Kasumi-1 (cell line): ENCODE results near the gene ADSS1.
A peak's percentile ranks its signal among the peaks of the same experiment; 100 is the strongest.

Source experiments
- DNase-seq, 2 experiments: peaks; one replicate each; lab custom pipeline; 2025; lab: John Stamatoyannopoulos, UW

The ADSS1 gene

GRCh38 chr14:104782808-104783139 lies 58.7 kb downstream of the ADSS1 start:
- no peak for DNase-seq

DNA sequence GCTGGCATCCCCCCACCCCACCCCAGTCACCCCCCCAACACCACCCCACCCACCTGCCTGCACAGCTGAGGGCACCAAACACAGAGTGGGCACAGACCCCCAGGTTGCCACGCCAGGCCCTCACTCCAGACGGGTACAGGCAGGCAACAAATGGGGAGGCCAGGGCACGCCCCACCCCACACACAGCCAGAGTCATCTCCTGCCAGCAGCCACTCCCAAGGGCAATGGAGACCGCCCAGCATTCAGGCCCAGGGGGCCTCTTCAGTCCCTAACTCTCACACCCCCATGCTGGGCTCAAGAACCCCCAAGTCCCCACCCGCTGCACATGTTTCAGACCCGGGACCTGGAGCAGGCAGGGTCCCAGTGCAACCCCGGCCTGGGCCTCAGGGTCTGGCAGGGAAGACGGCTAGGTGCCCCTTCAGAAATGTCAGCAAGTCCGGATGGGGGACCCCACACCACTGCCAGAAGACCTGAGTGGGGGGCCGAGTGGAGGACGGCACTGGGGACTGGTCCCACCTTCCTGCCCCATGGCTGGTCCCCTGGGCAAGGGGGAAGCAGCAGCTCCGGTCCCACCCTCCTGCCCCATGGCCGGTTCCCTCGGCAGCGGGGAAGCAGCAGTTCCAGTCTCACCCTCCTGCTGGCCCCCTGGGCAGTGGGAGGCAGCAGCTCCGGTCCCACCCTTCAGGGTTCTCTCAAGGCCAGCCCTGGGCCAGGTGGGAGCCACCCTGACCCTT lies 59.6 kb downstream of the ADSS1 start:
- no peak for DNase-seq

DNA sequence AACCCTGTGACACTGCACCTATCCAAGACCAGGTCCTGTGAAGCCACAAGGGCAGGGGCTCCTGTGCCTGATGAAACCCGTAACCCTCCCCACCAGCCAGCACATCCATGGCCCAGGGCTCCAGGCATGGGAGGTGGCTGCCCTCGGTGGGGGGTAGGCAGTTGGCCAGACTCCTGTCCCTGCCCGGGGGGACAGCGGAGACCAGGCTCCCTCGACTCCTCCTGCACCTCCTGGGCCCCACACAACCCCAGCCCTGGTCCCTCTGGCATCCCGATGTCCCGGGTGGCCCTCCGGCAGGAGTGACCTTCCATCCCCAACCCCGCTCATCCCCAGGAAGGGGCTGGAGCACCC lies 60.2 kb downstream of the ADSS1 start:
- DNase-seq, result no peak

DNA sequence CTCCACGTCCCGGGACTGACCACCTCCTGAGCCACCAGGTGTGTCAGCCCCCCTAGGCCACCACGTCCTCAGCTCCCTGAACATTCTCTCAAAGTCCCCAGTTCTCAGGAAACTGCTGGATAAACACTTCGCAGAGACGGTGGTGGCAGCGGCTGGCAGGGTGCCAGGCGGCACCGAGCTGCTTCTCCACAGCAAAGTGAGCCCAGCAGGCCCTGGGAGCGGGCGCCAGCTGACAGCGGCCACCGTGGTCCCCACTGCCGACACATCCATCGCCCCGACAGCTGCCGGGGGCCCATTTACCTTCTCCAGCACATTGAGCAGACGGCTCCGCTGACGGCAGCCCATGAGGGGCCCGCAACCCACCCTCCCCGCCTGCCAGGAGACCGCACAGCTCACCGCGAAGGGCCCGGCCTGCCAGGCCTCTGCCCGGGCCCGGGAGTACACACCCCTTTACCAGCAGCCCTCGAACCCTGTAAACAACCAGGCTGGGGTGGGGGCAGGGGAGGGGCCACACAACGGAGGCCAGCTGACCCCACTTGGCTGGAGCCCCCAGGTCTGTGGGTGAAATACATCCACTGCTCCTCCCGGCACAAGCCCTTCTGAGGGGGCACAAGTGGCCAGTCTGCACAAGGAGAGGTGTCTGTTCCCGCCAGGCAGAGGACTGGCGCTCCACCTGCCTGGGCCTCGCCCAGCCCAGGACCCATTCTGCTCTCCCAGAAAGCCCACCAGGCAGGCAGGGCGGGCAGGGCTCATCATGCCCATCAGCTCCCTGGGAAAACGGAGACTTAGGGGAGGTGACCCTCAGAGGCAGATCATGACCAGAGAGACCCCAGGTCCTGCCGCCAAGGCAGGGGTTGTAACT lies 61.0 kb downstream of the ADSS1 start:
- DNase-seq, result no peak

GRCh38 chr14:104785708-104786080 lies 61.7 kb downstream of the ADSS1 start:
- DNase-seq, result no peak

DNA sequence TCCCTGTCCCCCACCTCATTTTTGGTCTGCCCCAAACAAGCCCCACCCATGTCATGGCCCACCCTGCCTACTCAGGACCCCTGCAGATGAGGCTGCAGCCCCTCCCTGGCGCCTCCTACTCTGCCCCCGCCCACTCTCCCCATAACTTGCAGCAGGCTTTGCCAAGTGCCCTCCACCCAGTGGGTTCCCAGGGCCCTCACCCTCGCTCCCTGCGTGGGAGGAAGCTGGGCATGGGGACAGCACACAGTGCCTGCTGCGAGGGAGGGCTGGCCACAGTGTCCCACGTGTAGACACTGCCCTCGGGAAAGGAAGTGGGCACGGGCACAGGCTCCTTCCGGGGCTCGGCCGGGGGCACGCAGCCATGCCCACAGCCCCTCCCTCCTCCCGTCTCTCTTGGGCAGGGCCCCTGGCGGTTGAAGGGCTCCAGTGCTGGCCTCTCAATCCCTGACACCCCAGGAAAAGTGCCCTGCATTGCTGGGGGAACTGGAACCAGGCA lies 62.1 kb downstream of the ADSS1 start:
- DNase-seq, result no peak

- DNase-seq, result no peak
These were observed 63.0 kb downstream of the ADSS1 start for GRCh38 chr14:104786726-104787675.

DNA sequence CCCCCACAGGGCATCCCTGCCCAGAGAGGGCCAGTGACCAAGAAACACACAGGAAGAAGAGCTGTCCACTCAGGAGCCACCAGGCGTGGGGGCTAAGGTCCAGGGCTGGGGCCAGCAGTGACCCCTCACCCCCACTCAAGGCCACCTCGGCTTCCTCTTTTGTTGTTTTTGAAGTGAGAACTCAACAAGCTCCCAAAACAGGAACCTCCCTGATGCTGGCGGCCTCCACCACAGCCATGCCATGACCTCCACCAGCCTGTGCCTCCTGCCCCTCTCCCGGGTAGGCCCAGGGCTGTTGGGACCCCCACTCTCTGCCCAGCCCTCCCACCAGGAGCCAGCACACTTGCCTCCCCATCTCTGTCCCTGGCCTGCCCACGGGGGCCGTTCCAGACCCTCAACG lies 63.7 kb downstream of the ADSS1 start:
- peak; percentile 11 to 44 for DNase-seq

- DNase-seq, result no peak
These were observed 64.3 kb downstream of the ADSS1 start for GRCh38 chr14:104788161-104788818.

DNA sequence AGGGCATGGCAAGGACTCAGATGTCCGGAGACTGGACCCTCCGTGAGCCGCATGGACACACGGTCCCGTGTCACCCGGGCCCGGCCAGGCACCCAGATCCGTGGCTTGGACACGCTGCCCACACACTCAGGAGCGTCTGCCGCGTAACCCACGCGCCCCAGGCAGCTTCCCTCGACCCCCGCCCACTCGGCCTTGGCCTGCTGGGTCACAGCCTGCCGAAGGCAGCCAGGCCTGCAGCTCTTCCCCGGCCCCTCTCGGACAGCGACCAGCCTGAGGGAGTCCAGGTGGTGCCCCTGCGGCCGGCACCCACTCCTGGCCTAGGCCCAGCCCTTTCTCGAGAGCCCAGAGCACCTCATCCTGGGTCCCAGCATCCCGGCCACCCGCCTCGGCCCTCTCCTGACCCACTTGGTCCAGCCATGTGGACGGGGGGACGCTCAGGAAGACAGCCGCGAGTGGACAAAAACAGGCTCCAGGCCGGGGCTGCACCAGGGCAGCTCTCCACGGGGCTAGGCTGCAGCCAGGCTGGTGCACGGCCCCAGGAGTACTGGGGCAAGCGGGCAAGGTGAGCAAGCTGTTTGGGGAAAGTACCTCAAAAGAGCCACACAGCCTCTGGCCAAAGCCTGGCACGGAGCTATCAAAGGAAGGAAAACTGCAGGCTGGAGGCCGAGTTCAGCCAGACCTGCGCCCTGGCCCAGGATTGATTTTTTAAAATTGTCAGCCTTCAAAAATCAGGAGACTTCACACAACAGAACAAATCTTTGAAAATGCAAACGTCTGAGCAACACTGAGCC lies 65.0 kb downstream of the ADSS1 start:
- no peak for DNase-seq

DNA sequence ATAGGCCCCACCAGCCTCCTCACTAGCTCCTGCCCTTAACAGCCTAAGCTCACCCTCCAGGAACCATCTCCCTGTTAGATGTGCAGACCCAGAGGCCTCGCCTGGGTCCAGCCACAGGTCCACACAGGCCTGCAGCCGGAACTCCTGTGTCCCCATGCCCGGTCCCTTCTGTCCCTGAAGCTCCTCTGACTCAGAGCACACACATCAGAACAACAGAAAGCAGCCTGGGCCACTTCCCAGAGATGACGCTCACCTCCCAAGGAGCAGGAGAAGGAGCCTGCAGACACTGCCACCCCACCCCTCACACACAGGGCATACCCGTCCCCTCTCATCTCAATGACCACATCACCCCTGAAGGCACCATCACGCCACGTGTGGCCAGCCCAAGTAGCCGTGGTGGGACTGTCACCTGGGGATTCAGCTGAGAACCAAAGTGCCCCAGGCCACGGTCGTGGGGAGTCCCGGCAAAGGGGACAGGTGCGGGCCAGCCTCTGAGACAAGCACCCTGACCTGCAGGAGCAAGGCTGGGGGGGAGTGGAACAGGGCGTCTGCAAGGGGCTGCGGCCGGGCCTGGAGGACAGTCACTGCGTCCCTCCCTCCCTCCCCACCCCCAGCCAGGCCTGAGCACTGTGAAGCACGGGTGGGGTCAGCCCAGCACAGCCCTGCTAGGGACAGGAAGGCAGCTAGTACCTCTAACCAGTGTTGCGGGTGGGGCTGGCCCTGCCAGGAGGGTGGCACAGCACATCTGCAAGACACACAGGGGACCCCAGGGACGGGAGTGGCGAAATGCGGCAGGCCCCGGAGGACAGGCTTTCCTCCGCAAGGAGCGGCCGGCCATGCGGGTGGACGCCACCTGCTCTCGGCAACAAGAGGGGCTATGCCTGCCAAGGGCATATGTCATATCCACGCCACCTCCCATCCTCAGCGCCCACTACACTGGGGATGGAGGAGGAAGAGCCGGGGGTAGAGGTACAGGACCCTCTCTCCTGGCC lies 66.0 kb downstream of the ADSS1 start:
- DNase-seq, result no peak

- DNase-seq, result no peak
These were observed 67.4 kb downstream of the ADSS1 start for GRCh38 chr14:104791425-104791824.

DNA sequence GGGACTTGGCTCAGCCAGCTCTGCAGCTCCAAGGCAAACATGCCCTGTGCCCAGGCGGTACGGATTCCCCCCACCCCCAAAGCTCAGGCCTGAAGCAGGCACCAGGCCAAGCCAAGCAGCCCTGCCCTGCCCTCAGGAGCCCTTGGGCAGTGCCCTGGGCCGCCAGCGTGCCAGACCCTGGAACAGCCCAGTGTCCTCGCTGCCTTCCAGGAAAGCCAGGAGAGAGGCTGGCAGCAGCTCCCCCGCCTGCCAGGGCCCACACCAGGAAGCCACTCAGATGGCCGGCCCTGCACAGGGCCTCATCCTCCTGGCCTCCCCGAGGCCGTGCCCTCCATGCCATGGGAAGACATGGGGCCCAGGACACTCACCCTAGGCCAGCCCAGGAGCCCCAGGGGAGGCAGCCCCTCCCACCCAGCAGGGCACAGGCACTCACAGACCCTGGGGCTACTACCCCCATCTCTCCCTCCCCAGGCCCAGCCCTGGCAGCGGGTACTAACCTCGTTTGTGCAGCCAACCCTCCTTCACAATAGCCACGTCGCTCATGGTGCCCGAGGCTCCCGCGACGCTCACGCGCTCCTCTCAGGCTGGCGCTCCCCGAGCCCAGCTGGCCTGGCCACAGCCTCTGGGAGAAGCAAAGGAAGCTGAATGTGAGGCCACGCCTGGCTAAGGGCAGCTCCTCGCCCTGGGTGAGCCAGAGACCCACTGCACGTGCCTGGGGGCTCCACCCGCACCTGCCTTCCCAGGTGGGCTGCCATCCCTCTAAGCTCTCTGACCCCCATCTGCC lies 68.3 kb downstream of the ADSS1 start:
- DNase-seq, result no peak

- DNase-seq, result no peak
These were observed 69.1 kb downstream of the ADSS1 start for GRCh38 chr14:104792945-104793702.

DNA sequence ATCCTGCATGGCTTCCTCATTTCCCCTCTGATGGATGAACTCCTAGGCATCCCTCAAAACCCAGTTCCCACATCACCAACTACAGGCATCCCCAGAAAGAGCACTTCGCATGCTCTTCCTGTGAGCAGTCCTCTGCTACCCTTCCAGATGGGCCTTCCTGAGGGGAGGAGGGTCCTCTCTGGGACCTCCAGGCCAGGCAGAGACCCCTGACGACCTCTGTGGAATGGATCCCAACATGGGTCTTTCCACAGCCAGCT lies 69.6 kb downstream of the ADSS1 start:
- DNase-seq, result no peak

DNA sequence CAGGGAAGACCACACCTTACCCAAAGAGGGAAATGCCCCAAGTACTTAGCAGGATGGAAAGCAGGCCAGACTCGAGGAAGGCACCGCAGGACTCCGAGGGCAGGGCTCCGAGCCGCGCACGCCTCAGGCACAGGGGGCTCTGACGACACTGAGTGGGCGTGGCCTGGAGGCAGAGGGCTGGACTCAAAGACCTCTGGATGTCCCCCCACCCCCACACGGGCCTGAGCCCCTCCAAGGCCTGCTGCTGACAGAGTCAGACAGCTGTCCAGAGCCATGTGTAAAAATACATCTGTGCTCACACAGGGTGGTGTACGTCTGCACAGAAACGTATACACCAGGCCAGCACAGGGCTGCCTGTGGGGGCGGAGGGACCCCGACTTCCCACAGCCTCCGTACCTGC lies 70.1 kb downstream of the ADSS1 start:
- no peak for DNase-seq

- no peak for DNase-seq
These were observed 70.6 kb downstream of the ADSS1 start for GRCh38 chr14:104794631-104794992.

DNA sequence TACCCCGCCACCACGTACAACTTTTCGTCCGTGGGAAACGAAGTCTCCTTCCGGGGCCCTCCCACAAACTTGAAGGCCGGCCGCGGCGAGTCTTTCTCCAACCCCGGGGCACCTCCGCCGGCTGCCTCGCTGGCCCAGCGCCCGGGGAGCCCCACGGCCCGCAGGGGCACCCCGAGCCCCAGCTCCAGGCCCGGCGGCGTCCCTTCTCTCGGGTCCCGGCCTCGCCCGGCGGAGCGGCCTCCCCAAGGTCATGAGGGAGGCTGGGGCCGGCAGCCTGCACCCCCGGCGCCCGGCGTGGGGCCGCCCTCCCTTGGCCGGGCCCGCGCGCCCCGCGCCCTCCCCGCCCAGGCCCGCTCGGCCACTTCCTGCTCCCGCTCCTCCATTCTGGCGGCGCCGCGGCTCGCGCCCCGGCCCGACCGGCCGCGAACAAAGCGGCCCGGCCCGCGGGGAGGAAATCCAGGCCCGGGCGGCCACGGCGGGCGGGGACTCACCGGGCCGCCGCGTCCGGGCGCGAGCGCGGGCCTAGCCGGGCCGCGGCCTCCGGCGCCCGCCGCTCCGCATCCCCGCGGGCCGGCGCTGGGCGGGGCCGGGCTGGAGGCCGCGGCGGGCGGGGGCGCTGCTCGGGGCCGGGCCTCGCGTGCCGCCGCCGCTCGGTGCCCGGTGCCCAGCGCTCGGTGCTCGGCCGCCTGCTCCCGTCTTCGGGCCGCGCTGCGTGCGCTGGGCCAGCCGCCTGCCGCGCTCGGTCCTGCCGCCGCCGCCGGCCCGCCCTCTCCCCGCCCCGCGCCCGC lies 71.2 kb downstream of the ADSS1 start, which contains the start of gene AKT1:
TSS of gene AKT1 (minus strand) at position 756 of the 788 bp plus-strand sequence. CDS start 3,105 bp downstream, outside the sequence.
- DNase-seq, result no peak
